Panc1 (cell line): ENCODE measurements around the gene ADGRL1. TPM values are rescaled to one million over a fixed set of nuclear protein-coding genes. Genes with fewer than 3 reads are reported as not detected.
A peak's percentile ranks its signal among the peaks of the same experiment; 100 is the strongest.

ENCODE experiments used
- ATAC-seq: fragments of 200-7000 bp; cut with Tn5 transposase; 2 replicates; pipeline ENCODE4 v1.9.1; 2020; ENCODE audit warnings: mild to moderate bottlenecking, moderate library complexity
- BruUV-seq: library from RNA; stranded (reverse); fragments of 400-500 nt; replicated peaks from 2 replicates; lab custom pipeline; 2021; lab: Mats Ljungman, UMichigan
- CTCF ChIA-PET: fragments of 300-600 bp; sonication (Branson Sonifier 250); formaldehyde crosslinking; loops from one replicate; lab custom pipeline; 2022; ENCODE audit warnings: antibody characterized with exemption; lab: Charles Lee
- POLR2A ChIA-PET: fragments of 300-600 bp; sonication (Branson Sonifier 250); formaldehyde crosslinking; loops from one replicate; lab custom pipeline; 2022; ENCODE audit warnings: antibody characterized with exemption; lab: Charles Lee
- DNase-seq: peaks from one replicate; pipeline ENCODE4 v3.0.0-alpha.2; 2010; ENCODE audit warnings: low read depth, low spot score
- H3K27ac ChIP-seq: 2 replicates; pipeline ENCODE4 v1.5.1; 2011; ENCODE audit warnings: mild to moderate bottlenecking, low read length, inconsistent platforms
- H3K27me3 ChIP-seq: fragments of 200-500 bp; sonication (Bioruptor generic); 2 replicates; pipeline ENCODE4 v1.6.0; 2014; ENCODE audit warnings: low read length, inconsistent platforms; ENCODE audit not compliant: control insufficient read depth, insufficient read depth
- H3K36me3 ChIP-seq: fragments of 200-500 bp; sonication (Bioruptor generic); 2 replicates; pipeline ENCODE4 v1.5.1; 2014; ENCODE audit warnings: inconsistent platforms, mild to moderate bottlenecking, low read length, moderate library complexity; ENCODE audit not compliant: control insufficient read depth, insufficient read depth
- H3K4me1 ChIP-seq: 2 replicates; pipeline ENCODE4 v1.5.1; 2011; ENCODE audit warnings: inconsistent platforms, mild to moderate bottlenecking, low read length, moderate library complexity; ENCODE audit not compliant: control insufficient read depth, insufficient read depth
- H3K4me3 ChIP-seq, 2 experiments: 2 replicates each; pipeline ENCODE4 v1.5.1; 2011 to 2012; ENCODE audit warnings: low read depth in 2 of 2, low read length in 2 of 2, mild to moderate bottlenecking in 2 of 2, inconsistent platforms in 1 of 2, moderate library complexity in 1 of 2
- H3K9me3 ChIP-seq: fragments of 200-500 bp; sonication (Bioruptor generic); 2 replicates; pipeline ENCODE4 v1.5.1; 2014; ENCODE audit warnings: low read depth, mild to moderate bottlenecking, inconsistent platforms, low read length, moderate library complexity; ENCODE audit not compliant: control insufficient read depth, insufficient read depth
- POLR2AphosphoS5 ChIP-seq: IDR thresholded peaks from 2 replicates; pipeline ENCODE4 v1.6.1; 2012; ENCODE audit warnings: mild to moderate bottlenecking, low read depth, low read length, moderate library complexity
- SIN3A ChIP-seq: IDR thresholded peaks from 2 replicates; pipeline ENCODE4 v1.6.1; 2012; ENCODE audit warnings: low read depth, mild to moderate bottlenecking, low read length, moderate library complexity, borderline replicate concordance; ENCODE audit not compliant: insufficient read depth
- TCF7L2 ChIP-seq: IDR thresholded peaks from 2 replicates; pipeline ENCODE4 v1.6.1; 2011; ENCODE audit warnings: mild to moderate bottlenecking, low read depth, low read length, inconsistent platforms
- in situ Hi-C: cut with HindIII; loops from 2 replicates; pipeline ENCODE4 v1.10.0; 2016; ENCODE audit warnings: low sequenced_read_pairs, low pct_unique_long_range_greater_than_20kb
- intact Hi-C: fragments of 100-400 bp; cut with micrococcal nuclease; formaldehyde crosslinking; loops from one replicate; pipeline ENCODE4 v1.10.0; 2022; ENCODE audit not compliant: unreplicated experiment
- total RNA-seq: library from RNA; stranded (reverse); gene quantifications from one replicate; pipeline ENCODE4 v1.2.1, GENCODE V29; 2021; ENCODE audit not compliant: unreplicated experiment
- TF ChIP-seq, protein P1 (sequence below): fragments of 450-650 bp; IDR thresholded peaks from 2 replicates; pipeline ENCODE4 v1.5.1; 2017; ENCODE audit warnings: mild to moderate bottlenecking
- TF ChIP-seq, protein P2 (sequence below), 2 experiments: IDR thresholded peaks; 2 replicates each; pipeline ENCODE4 v1.6.1; 2011 to 2012; ENCODE audit warnings: low read depth in 2 of 2, control low read depth in 1 of 2, low read length in 1 of 2, mild to moderate bottlenecking in 1 of 2, moderate library complexity in 1 of 2; ENCODE audit not compliant: insufficient read depth in 1 of 2

Gene ADGRL1
- total RNA-seq, 1 experiment from 2014 or later: 37.7 TPM

DNA sequence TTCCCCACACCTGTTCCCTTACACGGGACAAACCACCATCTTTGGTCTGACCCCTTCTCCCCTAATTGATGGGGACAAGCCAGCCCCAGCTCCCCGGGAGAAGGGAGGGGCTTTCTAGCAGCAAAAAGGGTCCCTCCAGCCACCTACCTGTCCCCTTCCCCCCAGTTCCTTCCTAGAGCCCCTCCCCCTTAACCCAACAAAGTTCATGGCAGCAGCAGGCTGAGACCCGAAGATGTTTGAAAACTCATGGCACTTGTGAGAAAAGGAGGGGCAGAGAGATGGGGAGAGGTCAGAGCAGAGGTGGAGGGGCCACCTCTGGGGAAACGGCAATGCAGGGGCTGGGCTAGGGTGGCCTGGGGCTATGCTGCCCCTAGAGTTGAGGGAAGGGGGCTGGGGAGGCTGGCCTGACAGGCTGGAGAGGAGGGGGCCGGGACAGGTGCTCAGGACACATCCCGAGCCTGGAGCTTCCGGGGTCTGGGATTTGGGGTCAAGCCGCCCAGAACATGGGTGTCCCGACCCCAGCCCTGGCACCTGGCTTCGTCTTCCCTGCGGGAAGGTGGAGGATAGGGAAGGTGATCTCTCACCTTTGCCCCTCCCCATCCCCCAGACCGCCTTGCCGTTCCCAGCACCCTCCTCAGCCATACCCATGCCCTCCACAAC lies 57.1 kb downstream of the ADGRL1 start:
- H3K27me3 ChIP-seq: no peaks in the 10 kb centered on the region
- no peaks in the 10 kb centered on the region for H3K36me3 ChIP-seq
- BruUV-seq: no TSS peak
- intact Hi-C loops (no loop called here), in situ Hi-C loops (no loop called here)
- ATAC-seq (no peak), DNase-seq (no peak)
- CTCF ChIA-PET: interaction anchor here (0.6 to 1.3 kb wide), 2 partner anchors 12 to 205 kb away, joined by 5 to 15 read pairs; partner anchors contain the start of gene ASF1B
- POLR2A ChIA-PET: interaction anchor here (0.9 kb wide), 1 partner anchor 13 kb away, joined by 3 read pairs; the partner anchor contains the start of gene ASF1B
- peaks cover 19% of the 10 kb centered on the region for H3K4me1 ChIP-seq
- TF ChIP-seq SIN3A: no peak
- TF ChIP-seq, protein P1, sequence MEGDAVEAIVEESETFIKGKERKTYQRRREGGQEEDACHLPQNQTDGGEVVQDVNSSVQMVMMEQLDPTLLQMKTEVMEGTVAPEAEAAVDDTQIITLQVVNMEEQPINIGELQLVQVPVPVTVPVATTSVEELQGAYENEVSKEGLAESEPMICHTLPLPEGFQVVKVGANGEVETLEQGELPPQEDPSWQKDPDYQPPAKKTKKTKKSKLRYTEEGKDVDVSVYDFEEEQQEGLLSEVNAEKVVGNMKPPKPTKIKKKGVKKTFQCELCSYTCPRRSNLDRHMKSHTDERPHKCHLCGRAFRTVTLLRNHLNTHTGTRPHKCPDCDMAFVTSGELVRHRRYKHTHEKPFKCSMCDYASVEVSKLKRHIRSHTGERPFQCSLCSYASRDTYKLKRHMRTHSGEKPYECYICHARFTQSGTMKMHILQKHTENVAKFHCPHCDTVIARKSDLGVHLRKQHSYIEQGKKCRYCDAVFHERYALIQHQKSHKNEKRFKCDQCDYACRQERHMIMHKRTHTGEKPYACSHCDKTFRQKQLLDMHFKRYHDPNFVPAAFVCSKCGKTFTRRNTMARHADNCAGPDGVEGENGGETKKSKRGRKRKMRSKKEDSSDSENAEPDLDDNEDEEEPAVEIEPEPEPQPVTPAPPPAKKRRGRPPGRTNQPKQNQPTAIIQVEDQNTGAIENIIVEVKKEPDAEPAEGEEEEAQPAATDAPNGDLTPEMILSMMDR: no peak
- TF ChIP-seq, protein P2, sequence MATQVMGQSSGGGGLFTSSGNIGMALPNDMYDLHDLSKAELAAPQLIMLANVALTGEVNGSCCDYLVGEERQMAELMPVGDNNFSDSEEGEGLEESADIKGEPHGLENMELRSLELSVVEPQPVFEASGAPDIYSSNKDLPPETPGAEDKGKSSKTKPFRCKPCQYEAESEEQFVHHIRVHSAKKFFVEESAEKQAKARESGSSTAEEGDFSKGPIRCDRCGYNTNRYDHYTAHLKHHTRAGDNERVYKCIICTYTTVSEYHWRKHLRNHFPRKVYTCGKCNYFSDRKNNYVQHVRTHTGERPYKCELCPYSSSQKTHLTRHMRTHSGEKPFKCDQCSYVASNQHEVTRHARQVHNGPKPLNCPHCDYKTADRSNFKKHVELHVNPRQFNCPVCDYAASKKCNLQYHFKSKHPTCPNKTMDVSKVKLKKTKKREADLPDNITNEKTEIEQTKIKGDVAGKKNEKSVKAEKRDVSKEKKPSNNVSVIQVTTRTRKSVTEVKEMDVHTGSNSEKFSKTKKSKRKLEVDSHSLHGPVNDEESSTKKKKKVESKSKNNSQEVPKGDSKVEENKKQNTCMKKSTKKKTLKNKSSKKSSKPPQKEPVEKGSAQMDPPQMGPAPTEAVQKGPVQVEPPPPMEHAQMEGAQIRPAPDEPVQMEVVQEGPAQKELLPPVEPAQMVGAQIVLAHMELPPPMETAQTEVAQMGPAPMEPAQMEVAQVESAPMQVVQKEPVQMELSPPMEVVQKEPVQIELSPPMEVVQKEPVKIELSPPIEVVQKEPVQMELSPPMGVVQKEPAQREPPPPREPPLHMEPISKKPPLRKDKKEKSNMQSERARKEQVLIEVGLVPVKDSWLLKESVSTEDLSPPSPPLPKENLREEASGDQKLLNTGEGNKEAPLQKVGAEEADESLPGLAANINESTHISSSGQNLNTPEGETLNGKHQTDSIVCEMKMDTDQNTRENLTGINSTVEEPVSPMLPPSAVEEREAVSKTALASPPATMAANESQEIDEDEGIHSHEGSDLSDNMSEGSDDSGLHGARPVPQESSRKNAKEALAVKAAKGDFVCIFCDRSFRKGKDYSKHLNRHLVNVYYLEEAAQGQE (IDR thresholded peaks at IDR 0.05; ENCODE audit: insufficient read depth in 1 of 2, low read depth in 2 of 2, low read length in 1 of 2): no peak
- no peak for TF ChIP-seq TCF7L2
- TF ChIP-seq POLR2AphosphoS5: no peak
- no peak overlapping the region for H3K4me3 ChIP-seq
- peak overlapping the region; percentile 44; the same call in 1 of the 2 replicates for H3K27ac ChIP-seq
- no peaks in the 10 kb centered on the region for H3K9me3 ChIP-seq

DNA sequence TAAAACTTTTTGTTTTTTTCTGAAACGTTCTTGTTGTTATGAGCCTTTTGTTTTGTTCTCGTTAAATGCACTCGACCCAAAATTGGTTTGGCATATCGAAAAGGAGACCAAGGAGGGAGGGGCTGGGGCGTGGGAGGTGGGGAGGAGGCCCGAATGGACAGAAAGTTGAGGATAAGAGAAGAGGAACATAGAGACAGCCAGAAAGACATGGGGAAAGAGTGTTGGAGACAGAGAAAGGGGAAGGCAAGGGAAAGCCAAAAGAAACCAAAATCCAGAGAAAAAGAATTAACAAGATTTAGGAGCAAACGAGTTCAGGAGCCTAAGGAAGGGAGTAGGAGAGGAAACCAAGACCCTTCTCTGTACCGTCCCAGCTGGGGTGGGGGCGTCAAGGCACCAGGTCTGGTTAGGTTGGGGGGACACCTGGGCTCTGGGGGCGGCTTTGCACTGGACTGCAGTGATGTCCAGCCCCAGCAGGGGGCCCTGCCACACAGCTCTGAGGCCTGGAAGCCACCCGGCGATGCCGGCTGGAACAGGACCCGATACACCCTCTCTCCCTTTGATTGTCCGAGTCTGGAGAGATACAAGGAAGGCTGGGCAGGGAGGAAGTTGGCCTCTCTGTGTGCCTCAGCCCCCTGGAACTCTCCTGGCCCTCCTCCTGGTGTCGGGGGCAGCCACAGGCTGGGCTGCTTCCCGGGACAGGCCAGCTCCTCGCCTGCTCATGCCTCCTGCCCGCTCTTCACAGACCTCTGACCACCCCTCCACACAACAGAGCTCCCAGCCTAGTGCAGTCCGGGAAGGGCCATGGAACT lies 58.0 kb downstream of the ADGRL1 start:
- Histone ChIP-seq H3K4me1 (peaks cover 19% of the 10 kb centered on the region), H3K36me3 (no peaks in the 10 kb centered on the region), H3K27ac (peak overlapping the region; percentile 44; the same call in 1 of the 2 replicates), H3K4me3 (no peak overlapping the region), H3K27me3 (no peaks in the 10 kb centered on the region), H3K9me3 (no peaks in the 10 kb centered on the region)
- DNase-seq: no peak
- TF ChIP-seq SIN3A (no peak), POLR2AphosphoS5 (peak; percentile 27; the same call in 1 of the 2 replicates), TCF7L2 (no peak)
- TF ChIP-seq, protein P1: peak; percentile 89
- TF ChIP-seq, protein P2 (IDR thresholded peaks at IDR 0.05; ENCODE audit: insufficient read depth in 1 of 2, low read depth in 2 of 2, low read length in 1 of 2): no peak
- ChIA-PET CTCF (interaction anchor here (0.5 to 1.3 kb wide), 4 partner anchors 11 to 206 kb away, joined by 4 to 15 read pairs (median 8); partner anchors contain the start of genes ASF1B and PRKACA), POLR2A (interaction anchor here (0.7 to 0.9 kb wide), 2 partner anchors 12 to 257 kb away, joined by 3 to 8 read pairs; partner anchors contain the start of gene ASF1B)
- ATAC-seq: peak; percentile 89
- no TSS peak for BruUV-seq
- intact Hi-C loops (no loop called here), in situ Hi-C loops (no loop called here)
